Stimulated activated CD4-positive, alpha-beta T cell treated with anti-CD3 and anti-CD28 coated beads, Interleukin-4, amount 100 ng/mL, for 48 hours (primary cell): Measurements from ENCODE around the gene ABLIM1.

Source experiments
- DNase-seq, 2 donors: peaks; one replicate each; pipeline ENCODE4 v3.0.0-alpha.2; 2020; ENCODE audit warnings: low read depth in 2 of 2

ABLIM1 gene

DNA sequence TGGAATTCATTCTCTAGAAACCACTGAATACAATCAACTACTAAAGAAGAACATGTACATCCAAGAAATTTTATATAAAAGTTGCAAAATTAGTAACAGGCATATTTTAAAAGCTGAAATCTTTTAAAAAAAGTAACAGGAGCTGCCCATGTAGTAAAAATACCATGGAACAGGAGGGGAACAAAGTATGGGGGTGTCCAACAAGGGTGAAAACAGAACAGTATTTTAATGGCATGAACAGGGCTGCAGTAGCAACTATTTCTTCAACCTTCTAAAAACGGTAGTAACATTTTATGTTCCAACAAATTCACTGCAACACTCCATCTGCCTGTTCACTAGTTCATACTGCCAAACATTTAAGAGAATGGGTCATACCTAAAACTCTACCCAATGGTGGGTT, 77.0 kb downstream of the ABLIM1 start:
- no peak for DNase-seq

DNA sequence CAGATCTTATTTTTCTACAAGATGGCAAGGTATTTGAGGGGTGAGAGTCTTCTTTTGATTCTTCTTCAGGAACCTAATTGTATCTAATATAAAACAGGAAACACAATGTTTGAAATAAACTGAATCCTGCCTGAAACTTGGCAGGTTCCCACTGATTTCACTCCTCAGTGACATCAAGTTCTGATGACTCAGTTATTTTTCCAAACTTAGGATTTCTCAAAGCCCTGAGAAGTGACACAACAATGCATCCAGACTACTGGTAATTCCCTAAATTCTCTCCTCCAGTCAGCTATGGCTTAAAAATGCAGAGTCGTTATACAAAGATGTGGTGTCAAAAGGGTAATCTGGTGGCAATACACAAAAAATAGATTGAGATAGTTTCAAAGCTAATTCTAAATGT, 80.9 kb downstream of the ABLIM1 start:
- no peak for DNase-seq

DNA sequence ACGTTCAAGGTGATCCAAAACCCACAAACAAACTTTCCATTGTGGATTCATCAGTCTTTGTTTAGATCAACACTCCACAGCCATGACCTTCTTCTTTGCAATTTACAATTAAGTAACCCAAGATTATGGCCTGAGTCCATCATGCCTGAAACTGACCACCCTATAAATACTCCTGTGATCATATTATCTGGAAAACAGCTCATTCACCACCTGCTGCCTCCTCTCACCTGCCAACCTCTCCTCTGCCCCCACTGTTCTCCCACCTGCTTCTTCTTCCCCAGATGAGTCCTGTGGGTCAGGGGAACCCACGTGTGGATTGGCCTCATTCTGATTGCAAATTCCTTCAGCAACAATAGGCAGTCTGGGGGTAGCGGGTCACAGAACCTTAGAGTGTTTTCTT, 81.4 kb downstream of the ABLIM1 start:
- DNase-seq, result no peak

DNA sequence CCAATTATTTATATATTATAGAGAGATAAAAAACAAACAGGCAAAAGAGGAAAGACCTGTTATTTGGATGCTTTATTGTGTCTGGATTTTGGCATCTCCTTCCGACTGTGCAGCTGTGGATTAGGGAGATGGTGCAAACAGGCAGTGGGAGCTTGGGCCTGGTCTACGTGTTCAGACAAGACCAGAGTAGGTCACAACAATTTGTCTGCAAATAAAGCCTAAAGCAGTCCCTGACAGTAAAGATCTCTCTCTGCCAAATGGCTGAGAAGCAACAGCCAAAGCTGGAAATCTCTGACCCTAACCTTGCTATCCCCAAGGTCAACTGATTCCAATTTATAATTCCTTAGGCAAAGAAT, 82.0 kb downstream of the ABLIM1 start:
- no peak for DNase-seq

DNA sequence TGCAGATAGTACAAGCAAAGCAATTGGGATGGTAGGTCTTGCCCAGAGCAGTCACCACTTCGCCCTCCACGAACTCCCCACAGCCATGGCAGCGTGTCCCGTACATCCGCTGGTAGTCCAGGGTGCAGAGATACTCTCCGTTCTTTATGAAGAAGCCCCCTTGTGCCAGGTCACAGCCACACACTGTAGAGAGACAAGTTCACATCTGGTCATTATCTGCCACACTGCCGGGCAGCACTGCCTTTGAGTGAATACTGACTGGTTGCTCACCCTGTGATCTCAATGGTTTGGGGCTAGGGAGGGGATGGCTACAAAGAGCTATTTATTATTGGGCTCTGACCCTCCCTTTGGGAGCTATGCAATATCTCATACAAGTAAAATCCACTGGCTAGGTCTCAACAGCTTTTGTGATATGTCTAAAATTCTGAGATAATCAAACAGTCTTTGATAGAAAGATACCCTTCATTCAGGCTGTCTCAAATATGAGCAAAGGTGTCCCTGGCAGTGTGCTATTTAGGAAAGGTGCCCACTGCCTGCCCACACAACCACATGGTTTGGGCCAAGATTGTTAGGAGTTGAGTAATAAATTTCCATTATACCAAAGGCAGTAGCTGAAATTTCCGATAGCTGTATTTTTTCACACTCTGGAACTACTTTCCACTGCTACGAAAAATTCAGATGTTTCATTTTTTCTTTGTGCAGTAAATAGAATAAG, 82.5 kb downstream of the ABLIM1 start:
- no peak for DNase-seq

DNA sequence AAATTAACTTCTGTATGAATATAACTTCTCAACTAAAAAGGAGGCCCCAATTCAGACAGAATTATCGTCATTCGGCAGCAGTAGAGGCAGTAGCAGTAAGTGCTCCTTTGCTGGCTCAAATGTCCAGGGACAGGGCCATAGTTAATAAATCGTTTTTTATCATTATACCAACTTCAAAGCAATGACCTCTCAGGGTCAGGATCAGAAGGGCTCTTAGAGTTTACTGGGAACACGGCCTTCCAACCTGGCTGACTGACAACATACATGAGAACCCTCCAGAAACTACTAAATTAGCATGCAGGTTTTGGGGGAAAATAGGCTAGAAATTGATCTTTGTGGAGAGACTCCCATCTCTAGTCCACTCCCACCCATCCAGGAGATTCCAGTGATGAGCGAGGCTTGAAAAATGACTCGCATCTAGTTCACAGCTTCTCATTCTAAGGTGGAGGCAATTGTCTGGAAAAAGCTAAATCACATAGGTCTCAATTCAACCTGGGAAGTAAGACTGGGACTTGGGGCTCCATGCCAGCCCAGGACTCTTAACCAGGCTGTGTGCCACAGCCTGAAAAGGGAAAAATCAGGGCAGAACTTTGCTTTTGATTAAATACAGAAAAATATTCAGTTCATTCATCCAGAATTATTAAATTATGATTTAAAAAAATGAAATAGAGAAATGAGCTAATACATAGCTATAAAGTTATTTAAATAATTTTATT, 84.6 kb downstream of the ABLIM1 start:
- DNase-seq, result no peak

DNA sequence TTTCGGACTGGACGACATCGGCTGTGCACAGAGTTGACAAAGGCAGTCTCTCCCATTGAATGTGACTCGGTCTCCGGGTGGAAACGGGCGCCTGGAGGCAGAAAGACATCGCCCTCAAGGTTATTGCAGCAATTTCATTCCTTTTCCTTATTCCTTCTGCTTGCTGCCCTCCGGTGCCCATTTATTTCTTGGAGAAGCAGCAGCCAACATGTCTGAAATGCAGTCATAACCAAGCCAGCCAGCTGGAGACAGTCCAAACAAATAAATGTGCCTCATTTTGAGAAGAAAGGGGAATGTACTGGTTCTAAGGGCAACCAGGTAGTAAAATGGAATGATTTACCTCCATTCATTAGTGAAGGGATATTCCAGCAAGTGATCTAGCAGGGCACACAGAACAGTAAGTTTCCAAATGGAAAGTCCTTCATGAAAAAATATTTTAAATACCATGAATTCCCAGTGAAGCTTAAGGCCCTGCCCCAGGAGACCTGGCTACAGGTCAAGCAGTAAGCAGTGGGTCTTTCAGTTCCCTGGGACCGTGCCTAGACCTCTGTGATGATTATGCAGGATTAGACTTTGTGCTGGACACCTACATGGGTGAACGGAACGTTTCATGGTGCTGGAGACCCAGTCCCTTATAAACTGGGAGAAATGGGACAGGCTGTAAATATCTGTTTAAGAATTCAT, 86.6 kb downstream of the ABLIM1 start:
- no peak for DNase-seq

DNA sequence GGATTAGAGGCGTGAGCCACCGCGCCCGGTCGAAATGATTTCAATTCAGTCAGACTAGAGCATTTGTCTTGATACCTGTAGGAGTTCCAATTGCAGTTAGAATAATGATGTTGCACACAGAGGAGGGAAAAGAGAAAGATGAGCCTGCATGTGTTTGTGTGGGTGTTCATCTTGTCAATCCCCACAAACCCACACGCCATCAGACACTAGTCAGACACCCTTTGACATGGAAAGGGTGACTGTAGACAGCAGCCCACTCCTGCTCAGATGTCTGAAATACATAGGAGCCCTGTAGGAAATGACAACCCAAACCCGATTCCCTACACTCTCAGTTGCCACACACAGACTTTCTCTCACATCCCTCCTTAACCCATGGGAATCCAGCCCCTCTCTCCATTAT, 92.0 kb downstream of the ABLIM1 start:
- DNase-seq, result no peak

DNA sequence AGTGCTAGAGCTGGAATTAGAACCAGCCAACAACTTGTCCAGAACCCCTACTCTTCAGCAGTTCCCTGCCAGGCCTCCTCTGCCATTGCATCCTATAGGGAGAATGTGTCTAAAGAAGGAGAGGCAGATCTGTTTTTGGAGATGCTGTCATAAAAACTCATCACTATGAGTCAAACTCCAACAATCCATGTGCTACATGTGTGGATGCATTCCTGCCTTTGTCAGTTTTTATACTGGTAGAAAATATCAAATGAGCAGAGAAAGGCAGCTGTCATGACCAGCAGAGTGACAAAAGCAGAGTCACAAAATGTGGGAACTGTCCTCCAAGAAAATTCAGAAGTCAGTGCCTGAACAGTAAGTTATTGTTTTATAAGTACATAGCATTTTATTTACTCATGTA, 93.0 kb downstream of the ABLIM1 start:
- no peak for DNase-seq

DNA sequence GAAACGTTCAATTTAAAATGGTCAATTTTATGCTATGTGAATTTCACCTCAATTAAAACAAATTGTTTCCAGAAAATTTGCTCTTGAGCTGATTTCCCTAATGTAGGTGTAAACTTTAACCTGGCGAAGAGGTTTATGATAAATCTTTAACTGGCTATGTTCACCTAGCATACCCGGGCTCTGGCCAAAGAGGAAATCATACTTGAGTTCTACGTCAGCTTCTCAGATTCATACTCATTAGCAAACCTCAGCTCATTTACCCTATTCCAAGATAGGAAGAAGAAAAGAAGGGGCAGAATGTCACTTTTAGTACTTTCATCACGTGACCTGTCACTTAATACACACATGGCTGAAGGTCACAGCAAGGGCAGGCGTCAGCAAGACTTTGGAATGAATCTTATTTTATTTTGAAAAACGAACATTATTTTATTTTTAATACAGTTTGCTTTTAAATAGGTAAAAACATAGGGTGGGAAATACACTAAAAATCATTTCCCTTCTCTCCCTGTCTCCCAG, 97.0 kb downstream of the ABLIM1 start:
- DNase-seq, result no peak

DNA sequence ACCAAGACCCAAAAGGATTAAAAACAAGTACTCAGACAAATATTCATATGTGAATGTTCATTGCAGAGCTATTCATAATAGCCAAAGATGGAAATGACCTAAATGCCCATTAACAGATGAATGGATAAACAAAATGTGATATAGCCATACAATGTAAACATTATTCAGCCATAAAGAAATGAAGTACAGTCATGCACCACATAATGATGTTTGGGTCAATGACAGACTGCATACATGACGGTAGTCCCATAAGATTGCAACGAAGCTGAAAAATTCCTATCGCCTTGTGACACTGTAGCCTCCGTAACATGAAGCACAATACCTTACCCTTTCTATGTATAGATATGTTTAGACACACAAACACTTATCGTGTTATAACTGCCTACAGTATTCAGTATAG, 97.9 kb downstream of the ABLIM1 start:
- DNase-seq, result no peak

DNA sequence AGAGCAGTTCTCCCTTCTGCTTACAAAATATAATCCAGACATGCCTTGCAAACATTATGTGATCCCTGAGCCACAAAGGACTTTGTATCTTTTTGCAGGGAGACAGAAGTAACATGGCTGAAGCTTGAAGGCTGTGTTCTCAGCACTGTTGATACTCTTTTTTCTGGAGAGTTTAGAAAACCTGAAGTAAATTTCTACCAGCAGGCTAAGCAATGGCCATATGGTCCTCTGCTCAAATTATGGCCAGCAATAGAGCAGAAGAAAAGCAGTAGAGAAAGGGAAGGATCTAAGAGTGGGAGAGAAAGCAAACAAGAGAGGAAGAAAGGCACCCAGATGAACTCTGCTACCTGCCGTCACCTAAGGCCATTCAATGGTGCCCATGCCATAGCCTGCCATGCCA, 98.4 kb downstream of the ABLIM1 start:
- DNase-seq, result no peak

DNA sequence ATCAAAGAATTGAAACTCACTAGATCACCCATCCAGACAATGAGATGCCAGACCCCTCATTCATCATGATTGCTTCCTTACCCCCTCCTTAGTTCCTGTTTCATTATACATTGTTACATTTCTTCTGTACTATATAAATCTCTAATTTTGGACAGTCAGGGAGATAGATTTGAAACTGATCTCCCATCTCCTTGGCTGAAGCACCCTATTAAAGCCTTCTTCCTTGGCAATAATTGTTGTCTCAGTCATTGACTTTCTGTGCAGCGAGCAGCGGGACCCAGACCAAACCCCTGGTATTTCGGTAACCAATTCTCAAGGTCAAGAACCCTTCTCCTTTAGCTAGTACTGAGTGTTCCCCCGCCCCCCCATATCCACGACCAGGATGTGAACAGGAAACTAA, 100.2 kb downstream of the ABLIM1 start:
- no peak for DNase-seq

DNA sequence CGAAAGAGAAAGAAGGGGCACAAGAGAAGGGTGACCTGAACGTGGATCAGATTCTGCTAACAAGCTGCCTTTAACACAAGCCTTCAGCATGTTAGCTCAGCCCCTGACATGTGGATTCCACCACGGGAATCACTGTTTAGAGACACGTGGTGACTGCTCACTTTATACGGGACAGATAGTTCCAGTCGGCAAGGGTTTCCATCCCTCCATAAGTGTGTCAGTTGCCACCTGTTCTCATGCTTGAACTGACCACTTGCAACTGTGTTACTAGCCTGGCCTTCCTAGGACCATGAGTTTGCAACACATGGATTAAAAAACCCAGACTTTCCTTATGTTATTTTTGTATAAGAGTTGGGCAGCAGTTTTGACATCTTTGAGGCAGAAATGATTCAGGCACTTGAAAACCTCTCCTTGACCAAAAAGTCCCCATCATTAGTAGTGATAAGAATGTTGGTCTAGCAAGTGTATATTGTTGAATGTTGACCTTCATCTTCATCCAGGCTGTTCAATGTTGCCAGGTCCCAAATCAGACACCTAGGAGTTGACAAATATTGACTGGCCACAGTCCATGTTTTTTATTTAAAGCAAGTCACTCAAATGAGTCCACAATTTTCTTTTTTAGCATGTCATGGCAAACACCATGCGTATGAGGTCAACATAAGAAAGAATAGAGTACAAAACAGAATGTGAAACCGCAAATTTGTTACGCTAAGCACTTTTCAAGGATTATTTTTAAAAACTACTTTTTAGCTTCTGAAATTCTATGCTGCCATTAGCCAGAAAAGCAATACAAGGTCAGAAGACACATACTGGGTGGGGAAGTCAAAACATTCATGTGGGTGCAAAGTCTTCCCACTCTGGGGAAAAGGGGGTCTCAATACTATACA, 101.6 kb downstream of the ABLIM1 start:
- no peak for DNase-seq

DNA sequence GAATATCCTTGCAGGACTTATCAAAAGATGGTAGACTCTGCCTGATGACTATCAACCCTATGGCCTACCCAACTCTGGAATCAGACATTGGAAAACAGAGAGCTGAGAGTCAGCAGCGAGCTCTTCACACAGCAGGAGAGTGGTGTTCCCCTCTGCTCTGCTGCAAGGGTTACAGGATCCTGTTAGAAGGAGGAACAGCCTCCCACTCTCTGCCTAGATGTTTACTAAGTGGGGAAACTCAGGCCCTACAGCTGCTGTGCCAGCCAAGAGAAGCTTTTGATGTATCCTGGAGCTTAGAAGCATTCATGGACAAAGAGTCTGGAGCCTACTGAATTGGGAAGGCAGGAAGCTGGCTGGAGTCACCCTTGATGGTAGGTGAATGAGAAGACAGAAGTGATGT, 104.6 kb downstream of the ABLIM1 start:
- no peak for DNase-seq

DNA sequence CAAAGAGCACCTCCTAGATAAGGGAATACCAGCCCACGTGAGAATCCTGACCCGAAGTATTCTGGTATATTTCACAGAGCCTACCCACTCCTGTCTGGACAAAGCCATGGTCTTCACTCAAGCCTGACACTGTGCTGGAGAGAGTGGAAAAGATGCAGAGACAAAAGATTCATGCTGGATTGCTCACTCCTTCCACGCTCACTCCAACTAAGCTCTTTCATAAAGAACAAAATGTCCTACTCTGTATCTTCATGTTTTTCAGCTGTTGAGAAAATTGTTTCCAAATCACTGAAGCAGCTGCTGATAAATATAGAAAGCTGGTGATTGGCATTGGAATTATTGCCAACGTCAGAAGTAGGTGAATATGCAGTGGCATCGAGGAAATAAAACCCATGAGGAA, 106.0 kb downstream of the ABLIM1 start:
- no peak for DNase-seq

DNA sequence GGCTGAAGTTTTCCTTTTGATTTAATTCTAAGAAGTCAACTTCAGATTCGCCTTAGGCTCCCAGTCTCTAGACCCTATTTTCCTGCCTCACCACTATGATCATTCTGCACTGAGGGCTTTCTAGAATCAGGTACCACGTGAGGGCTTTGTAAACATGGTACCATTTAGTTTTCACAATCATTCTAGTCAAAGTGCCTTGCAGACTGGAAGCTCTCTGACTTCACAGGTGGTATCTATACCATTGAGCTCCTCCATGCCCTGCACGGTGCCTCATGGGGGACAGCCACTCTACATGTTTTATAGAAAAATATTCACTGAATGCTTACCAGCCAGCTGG, 106.5 kb downstream of the ABLIM1 start:
- DNase-seq, result no peak

DNA sequence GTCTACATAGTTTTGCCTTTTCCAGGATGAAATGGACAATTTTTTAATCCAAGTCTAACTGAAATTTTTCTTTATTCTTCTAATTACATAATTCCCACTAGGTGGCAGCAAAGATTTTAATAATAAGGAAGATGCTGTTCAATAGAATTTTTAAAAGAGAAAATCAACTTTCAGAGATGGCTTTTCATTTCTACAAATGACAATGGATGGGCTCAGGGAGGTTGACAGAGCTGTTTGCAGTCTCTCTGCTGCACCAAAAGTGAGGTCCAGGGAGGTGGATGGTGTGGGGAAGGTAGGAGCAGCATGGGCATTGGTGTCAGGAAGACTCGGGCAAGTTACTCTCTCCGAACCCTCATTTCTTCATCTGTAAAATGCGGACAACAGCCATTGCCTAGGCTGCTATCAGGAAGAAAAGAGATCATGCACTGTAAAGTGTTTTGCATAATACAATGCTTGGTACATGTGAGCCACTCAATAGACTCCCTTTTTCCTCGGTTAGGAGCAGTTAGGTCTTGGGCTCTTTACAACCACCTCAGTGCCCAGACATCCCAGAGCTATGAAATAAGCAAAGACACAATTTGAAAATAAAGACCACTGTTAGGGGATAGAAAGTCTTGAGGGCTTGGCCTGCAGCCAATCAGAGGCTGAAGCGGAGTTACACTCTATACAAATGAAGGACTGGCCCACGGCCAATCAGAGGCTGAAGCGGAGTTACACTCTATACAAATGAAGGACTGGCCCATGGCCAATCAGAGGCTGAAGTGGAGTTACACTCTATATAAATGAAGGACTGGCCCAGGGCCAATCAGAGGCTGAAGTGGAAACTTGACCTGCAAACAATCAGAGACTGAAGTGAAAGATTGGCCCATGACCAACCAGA, 107.1 kb downstream of the ABLIM1 start:
- DNase-seq, result no peak

DNA sequence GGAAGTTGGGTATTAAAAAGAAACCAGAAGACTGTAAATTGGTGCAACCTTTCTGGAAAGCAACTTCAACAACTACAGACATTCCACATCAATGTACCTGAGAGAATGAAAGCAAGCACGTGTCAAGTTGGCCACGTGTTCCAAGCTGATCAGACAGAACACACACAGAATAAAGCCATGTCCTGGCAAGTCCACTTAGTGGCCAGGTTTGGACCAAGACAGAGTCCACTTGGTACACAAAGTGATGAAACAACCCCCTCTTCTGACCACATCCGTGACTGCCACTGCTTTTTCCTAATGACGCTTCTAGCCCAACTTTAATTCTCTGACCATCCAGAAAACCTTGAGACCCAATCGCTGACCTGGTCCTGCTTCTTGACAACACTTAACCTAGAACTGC, 109.4 kb downstream of the ABLIM1 start:
- no peak for DNase-seq

DNA sequence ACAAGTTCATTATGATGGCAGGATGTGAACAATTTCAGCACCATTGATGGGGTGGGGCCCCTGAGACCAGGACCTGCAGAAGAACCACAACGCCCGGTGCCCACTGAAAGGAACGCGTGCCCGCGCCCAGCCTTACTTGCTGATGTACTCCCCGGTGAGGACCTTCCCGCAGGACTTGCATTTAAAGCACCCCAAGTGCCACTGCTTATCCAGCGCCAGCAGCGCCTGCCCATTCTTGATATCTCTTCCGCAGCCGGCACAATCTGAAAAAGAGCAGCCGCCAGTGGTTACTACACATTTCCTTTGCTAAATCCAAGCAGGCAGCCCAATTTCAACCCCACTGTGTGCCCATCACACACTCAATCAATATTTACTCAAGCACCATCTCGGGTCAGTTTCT, 110.6 kb downstream of the ABLIM1 start:
- no peak for DNase-seq

DNA sequence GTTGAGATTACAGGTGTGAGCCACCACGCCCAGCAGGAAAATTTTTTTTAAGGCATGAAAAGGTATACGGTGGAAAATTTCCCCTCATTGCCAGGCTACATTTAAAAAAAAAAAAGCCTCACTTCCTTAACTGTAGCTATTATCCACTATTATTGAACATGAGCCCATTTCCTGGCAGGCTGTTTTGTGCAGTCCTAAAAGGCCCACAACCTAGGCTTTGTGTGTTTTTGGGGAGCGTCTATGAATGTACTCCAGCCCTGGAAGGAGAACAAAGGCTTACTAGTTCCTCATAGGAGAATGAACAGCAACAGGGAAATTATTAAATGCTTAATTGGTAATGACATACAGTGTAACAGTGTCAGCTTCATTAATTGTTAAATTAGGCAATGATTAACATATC, 111.0 kb downstream of the ABLIM1 start:
- no peak for DNase-seq
